HCT116 (cell line): ENCODE data around the gene MARCHF2.

Experiments
- POLR2AphosphoS5 ChIP-seq: IDR thresholded peaks from 2 replicates; pipeline ENCODE4 v1.6.1; 2011; ENCODE audit warnings: mild to moderate bottlenecking, low read depth, low read length, moderate library complexity
- RAD21 ChIP-seq: IDR thresholded peaks from 2 replicates; pipeline ENCODE4 v1.6.1; 2012; ENCODE audit warnings: low read depth, mild to moderate bottlenecking
- TF ChIP-seq, protein P1 (sequence below), 3 experiments: fragments of 200-600 bp in 1 of 3; sonication (generic) in 1 of 3; IDR thresholded peaks in 2 of 3; conservative IDR thresholded peaks in 1 of 3; 2 replicates each; pipeline ENCODE4 v1.5.1; 2012 to 2017; ENCODE audit warnings: low read depth in 2 of 3, low read length in 2 of 3, antibody characterized with exemption in 1 of 3, borderline replicate concordance in 1 of 3, control low read depth in 1 of 3, mild to moderate bottlenecking in 1 of 3, mixed read lengths in 1 of 3, mixed run types in 1 of 3, moderate library complexity in 1 of 3; ENCODE audit not compliant: insufficient read depth in 1 of 3

DNA sequence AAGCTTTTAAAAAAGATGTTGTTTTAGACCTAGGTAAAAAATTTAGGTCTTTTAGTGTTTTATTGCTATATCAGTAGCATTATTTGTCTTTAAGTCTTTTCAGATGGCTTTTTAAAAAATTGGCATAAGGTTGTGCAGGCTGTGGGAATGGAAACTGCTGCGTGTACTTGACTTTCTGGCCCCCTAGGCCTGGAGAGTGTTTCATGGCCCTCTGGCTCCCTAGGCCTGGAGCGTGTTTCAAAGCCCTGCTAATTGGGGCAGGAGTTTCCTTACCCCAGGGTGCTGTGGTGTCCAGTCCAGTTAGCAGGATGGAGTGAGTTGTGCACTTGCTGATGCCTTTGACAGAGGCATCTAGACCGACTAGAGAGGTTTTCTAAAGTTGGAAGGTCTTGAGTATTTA is 65.5 kb downstream of the MARCHF2 start:
- TF ChIP-seq, protein P1, sequence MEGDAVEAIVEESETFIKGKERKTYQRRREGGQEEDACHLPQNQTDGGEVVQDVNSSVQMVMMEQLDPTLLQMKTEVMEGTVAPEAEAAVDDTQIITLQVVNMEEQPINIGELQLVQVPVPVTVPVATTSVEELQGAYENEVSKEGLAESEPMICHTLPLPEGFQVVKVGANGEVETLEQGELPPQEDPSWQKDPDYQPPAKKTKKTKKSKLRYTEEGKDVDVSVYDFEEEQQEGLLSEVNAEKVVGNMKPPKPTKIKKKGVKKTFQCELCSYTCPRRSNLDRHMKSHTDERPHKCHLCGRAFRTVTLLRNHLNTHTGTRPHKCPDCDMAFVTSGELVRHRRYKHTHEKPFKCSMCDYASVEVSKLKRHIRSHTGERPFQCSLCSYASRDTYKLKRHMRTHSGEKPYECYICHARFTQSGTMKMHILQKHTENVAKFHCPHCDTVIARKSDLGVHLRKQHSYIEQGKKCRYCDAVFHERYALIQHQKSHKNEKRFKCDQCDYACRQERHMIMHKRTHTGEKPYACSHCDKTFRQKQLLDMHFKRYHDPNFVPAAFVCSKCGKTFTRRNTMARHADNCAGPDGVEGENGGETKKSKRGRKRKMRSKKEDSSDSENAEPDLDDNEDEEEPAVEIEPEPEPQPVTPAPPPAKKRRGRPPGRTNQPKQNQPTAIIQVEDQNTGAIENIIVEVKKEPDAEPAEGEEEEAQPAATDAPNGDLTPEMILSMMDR (IDR thresholded peaks at IDR 0.05 in 2 of 3, conservative IDR thresholded peaks at IDR 0.05 in 1 of 3; ENCODE audit: borderline replicate concordance in 1 of 3, insufficient read depth in 1 of 3, low read depth in 2 of 3, low read length in 2 of 3): no peak
- TF ChIP-seq POLR2AphosphoS5: no peak; the same call in 1 of the 2 replicates
- TF ChIP-seq RAD21: no peak
